HuH-7.5 (cell line): ENCODE data around the gene ERC2.
A peak's percentile ranks its signal among the peaks of the same experiment; 100 is the strongest.

ENCODE experiments used
- DNase-seq: peaks from one replicate; pipeline ENCODE4 v3.0.0; 2011; ENCODE audit warnings: low spot score

ERC2 gene

DNA sequence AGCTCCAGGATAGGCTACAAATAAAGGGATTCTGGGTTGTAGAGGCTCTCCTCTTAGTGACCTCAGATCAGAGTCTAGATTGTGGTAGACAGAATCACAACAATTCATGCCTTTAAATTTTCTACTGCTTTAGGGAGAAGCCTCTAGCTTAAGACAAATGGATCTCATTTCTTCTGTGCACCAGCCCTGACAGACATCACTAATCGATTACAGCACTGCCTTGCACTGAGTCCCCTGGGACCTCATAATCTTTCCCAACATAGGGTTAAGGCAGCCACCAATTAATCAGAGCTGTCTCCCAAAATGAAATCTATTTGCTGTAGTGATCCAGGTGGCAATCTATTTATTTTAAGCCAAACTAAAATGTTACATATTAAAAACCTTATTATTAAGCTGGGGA, 544.6 kb downstream of the ERC2 start:
- DNase-seq: no peak

DNA sequence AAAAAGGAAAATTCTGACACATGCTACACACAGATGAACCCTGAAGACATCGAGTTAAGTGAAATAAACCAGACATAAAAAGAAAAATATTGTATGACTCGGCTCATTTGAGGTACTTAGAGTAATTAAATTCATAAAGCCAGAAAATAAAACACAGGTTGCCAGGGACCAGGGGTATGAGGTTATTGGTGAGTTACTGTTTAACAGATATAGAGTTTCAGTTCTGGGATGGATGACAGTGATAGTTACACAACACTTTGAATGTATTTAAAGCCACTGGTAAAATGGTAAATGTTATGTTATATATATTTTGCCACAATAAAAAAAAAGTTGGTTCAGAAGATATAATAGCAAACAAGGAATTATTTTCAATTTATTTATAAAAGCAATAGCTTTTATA, 545.1 kb downstream of the ERC2 start:
- no peak for DNase-seq

- DNase-seq: no peak
Observed at GRCh38 chr3:55912880-55913279, 555.4 kb downstream of the ERC2 start.

DNA sequence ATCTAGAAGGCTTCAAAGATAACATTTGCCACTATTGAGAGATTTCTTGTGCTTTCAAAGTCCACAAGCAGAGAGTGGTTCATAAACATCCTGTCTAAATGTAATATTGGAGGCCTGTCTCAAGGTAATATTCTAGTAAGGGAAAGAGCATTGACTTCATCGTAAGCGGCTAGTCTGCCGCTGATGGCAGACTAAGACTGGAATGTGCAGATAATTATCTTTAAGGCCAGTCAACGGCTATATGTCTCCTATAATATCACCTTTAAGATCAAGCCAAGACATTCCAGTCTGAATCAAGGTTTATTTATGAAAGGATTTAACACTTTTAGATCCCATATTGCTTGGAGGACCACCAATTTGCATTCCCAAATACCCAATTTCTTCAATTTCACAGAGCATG, 557.0 kb downstream of the ERC2 start:
- no peak for DNase-seq

GRCh38 chr3:55910543-55910942, 557.7 kb downstream of the ERC2 start:
- DNase-seq: no peak

GRCh38 chr3:55909373-55909772, 558.9 kb downstream of the ERC2 start:
- DNase-seq: no peak

GRCh38 chr3:55907616-55908015, 560.7 kb downstream of the ERC2 start:
- no peak for DNase-seq

DNA sequence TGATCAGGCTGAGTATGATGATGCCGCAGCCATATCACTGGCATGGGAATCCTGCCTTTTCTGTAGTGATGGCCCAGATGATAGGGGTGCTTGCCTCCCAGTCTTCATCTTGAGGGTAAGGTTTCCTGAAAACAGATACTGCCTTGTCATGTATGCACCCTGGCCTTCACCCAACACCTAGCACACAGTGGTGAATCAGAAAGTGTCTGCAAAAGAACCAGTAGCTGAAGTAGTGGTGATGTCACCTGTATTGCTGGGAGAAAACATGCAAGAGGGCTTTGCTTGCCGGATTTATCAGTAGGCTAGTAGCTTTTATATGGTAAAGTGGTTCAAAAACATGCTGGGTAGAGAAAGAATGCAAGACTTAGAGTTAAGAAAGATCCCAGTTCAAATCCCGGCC, 561.4 kb downstream of the ERC2 start:
- DNase-seq: no peak

DNA sequence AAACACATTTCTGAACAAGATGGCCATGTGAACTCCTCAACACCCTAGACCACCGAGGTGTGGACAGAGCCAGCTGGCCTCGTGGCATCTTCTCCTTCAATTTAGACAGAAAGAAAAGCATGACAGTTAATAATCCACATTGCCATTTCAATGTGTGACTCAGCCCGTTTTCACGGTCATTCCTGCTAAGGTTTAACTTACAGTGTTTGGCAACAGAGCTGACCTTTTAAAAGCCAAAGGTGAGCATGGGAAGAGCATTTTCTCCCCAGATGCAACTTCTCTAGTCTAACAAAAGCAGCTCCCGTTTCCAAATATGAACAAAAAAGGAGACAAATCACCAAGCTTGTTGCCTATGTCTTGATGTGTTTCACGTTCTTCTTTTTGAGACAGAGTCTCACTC, 563.6 kb downstream of the ERC2 start:
- no peak for DNase-seq

DNA sequence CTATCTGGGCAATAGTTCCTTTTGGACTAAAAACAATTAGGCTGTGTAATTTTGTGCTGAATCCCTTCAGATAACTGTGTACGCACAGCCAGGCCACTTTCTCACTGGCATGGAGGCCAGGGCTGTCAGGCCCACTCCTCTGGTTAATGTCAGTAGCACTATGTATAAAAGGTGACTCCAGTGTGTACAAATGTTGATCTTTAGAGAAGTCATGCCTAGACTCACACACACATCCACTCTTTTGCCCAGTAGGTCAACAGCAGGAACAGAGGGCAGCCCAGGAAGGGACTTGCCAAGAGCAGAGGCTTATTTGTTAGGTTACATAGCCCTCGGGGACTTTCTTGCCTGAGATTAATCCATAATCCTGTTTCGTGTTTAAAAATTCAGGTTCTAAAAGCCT, 564.6 kb downstream of the ERC2 start:
- no peak for DNase-seq

DNA sequence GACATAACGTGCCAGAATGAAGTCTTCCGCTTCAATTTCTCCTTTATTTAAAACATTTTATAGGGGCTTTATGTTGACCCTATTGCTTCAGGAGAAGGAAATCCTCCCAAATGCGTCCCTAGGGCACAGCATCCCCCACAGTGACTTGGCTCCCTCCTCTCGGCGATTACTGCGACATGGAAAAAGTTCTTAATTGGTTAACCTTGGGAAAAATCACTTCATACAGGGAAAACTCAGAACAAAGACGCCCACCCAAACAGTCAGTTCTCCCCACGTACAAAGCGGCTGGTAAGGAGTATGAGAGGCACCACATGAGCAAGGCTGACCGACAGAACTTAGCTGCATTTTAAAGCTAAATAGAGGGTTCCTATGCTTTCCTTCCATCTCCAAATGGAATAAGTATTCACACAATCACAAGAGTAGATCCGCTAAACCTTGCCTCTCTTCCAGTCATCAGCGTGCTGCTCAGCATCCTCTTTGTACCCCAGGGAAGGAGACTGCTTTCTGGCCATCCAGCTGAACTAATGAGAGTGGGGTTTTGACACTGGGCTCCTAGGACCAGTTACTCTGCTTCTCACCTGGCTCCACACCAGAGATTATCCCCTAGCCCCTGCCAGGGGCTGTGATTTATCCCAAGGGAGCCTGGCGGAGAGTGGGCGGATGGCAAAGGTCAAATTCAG, 565.9 kb downstream of the ERC2 start:
- no peak for DNase-seq

DNA sequence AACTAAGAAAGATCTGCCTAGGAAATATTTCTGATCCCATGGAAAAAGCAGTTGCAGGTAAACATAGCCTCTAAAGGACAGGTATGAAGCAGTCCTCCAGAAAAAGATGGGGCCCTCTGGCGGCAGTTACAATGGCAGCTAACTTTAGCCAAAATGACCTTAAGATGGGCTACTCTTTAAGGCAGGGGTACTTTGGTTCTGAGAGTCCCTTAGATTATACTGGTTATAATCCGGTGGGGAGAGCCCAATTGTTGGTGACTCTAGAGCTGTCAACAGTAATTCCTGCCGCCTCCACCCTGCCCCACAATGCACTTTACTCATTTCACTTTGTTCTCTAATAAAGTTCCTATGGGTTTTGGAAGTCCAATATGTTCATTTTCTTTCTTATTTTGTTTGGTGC, 568.4 kb downstream of the ERC2 start:
- no peak for DNase-seq

- peak; percentile 2 for DNase-seq
Observed at GRCh38 chr3:55897573-55898224, 570.6 kb downstream of the ERC2 start.

- DNase-seq: no peak
Observed at GRCh38 chr3:55895897-55896566, 572.2 kb downstream of the ERC2 start.

DNA sequence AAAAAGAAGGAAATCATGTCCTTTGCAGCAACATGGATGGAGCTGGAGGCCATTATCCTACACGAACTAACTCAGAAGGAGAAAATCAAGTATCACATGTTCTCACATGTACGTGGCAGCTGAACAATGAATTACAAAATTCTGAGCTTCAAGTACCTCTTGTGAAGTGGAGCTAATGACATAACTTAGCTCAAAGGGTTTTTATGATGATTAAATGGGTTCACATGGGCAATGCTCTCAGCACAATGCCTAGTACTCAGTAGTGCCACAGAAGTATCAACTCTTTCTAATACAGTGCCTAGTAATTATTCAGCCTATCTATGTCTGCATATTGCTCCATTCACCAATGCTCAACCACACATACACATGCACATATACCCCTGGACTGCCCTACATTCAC, 573.7 kb downstream of the ERC2 start:
- DNase-seq: no peak

- DNase-seq: no peak
Observed at GRCh38 chr3:55893045-55893664, 575.1 kb downstream of the ERC2 start.

- no peak for DNase-seq
Observed at GRCh38 chr3:55891106-55891505, 577.2 kb downstream of the ERC2 start.

GRCh38 chr3:55888282-55888885, 579.9 kb downstream of the ERC2 start:
- DNase-seq: no peak

- no peak for DNase-seq
Observed at GRCh38 chr3:55885721-55886120, 582.5 kb downstream of the ERC2 start.

- DNase-seq: no peak
Observed at GRCh38 chr3:55884491-55885285, 583.6 kb downstream of the ERC2 start.

DNA sequence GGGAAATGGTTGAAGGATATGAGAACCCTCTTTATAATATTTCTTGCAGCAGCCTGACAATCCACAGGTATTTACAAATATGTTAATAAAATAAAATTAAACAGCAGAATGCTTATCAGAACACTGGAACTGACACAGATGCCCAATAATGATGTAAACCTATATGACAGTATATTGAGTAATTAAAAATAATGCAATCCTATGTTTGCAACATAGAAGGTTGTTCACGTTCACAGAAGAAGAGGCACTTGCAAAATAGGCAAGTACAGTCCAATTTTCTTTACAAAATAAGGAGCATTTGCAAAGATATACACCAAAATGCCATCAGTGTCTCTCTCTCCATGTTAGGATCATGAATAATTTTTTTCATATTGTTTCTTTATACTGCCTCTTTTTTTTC, 584.2 kb downstream of the ERC2 start:
- DNase-seq: no peak

- no peak for DNase-seq
Observed at GRCh38 chr3:55882006-55882405, 586.3 kb downstream of the ERC2 start.
